ENCODE data around the gene CTXND1.

DNA sequence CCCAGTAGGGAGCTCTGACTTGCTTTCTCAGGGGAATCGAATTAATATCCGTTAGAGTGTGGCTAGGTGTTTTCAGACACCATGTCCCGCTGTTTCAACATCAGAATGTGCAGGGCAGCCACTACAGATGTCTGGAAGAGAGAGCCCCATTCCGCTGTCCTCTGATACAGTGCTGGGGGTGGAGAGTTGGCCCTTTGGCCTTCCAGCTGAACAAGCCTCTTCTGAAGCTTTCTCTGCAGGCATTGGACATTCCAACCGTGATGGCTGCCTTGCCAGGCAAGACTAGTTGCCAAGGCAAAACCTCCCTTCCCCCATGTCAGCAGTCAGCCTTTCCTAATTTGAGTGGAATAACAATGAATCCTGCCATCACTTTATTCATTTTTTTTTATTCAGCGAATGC, 97.7 kb downstream of the CTXND1 start:
- TF ChIP-seq JUNB (IDR thresholded peaks at IDR 0.05), result no peak
- TF ChIP-seq, protein P1, sequence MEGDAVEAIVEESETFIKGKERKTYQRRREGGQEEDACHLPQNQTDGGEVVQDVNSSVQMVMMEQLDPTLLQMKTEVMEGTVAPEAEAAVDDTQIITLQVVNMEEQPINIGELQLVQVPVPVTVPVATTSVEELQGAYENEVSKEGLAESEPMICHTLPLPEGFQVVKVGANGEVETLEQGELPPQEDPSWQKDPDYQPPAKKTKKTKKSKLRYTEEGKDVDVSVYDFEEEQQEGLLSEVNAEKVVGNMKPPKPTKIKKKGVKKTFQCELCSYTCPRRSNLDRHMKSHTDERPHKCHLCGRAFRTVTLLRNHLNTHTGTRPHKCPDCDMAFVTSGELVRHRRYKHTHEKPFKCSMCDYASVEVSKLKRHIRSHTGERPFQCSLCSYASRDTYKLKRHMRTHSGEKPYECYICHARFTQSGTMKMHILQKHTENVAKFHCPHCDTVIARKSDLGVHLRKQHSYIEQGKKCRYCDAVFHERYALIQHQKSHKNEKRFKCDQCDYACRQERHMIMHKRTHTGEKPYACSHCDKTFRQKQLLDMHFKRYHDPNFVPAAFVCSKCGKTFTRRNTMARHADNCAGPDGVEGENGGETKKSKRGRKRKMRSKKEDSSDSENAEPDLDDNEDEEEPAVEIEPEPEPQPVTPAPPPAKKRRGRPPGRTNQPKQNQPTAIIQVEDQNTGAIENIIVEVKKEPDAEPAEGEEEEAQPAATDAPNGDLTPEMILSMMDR (IDR thresholded peaks at IDR 0.05), result no peak
